HepG2 (cell line): ENCODE measurements around the gene TSNAX. TPM values are rescaled to one million over a fixed set of nuclear protein-coding genes. Genes with fewer than 3 reads are reported as not detected.

ENCODE experiments used
- ATAC-seq: fragments of 200-7000 bp; cut with Tn5 transposase; 3 replicates; pipeline ENCODE4 v1.9.1; 2020; ENCODE audit warnings: mild to moderate bottlenecking, moderate library complexity
- BruUV-seq: library from RNA; stranded (reverse); fragments of 400-500 nt; replicated peaks from 2 replicates; lab custom pipeline; 2021; lab: Mats Ljungman, UMichigan
- CTCF ChIA-PET: fragments of 300-600 bp; formaldehyde crosslinking; extraction: SDS; loops from one replicate; lab custom pipeline; 2021; ENCODE audit warnings: low total read pairs, inconsistent platforms, low intra/inter-chr PET ratio; lab: Yijun Ruan, JAX
- POLR2A ChIA-PET: fragments of 350-600 bp; sonication (Branson Sonifier 250); formaldehyde crosslinking; loops from one replicate; lab custom pipeline; 2020; ENCODE audit warnings: antibody characterized with exemption, inconsistent platforms; lab: Yijun Ruan, JAX
- DNase-seq: peaks from one replicate; pipeline ENCODE4 v3.0.0-alpha.2; 2015; ENCODE audit warnings: low spot score
- FAIRE-seq: peaks from 3 replicates; lab custom pipeline; 2011; peaks lifted over from hg19 to GRCh38; lab: Jason Lieb, UNC
- H2AFZ ChIP-seq: one replicate; pipeline ENCODE4 v1.6.1; 2011; ENCODE audit warnings: low read length, inconsistent platforms
- H3K27ac ChIP-seq: fragments of 300-600 bp; 3 replicates; pipeline ENCODE4 v1.8.0; 2011; ENCODE audit warnings: mixed run types, mild to moderate bottlenecking, mixed read lengths, low read length, inconsistent platforms; ENCODE audit not compliant: insufficient read depth; ENCODE audit errors: extremely low read length
- H3K27me3 ChIP-seq, 2 experiments: fragments of 200-600 bp in 1 of 2; 2 replicates in 1 of 2; 3 replicates in 1 of 2; pipeline versions ENCODE4 v1.6.0 to v1.8.0; 2011; ENCODE audit warnings: low read length in 2 of 2, mild to moderate bottlenecking in 2 of 2, moderate library complexity in 2 of 2, inconsistent platforms in 1 of 2; ENCODE audit not compliant: insufficient read depth in 2 of 2, control insufficient read depth in 1 of 2
- H3K36me3 ChIP-seq, 2 experiments: fragments of 200-600 bp in 1 of 2; replicated peaks in 1 of 2; 2 replicates in 1 of 2; 3 replicates in 1 of 2; pipeline versions ENCODE4 v1.5.1 to v1.8.0; 2011; ENCODE audit warnings: low read length in 2 of 2, inconsistent platforms in 1 of 2; ENCODE audit not compliant: insufficient read depth in 2 of 2, control insufficient read depth in 1 of 2
- H3K4me1 ChIP-seq: 2 replicates; pipeline ENCODE4 v1.5.1; 2012; ENCODE audit warnings: low read length, inconsistent platforms; ENCODE audit not compliant: insufficient read depth
- H3K4me2 ChIP-seq: 2 replicates; pipeline ENCODE4 v1.6.0; 2011; ENCODE audit warnings: low read depth, low read length, inconsistent platforms
- H3K4me3 ChIP-seq, 3 experiments: fragments of 200-600 bp in 1 of 3; sonication (generic), shearing (Covaris generic) in 1 of 3; replicated peaks in 1 of 3; 2 replicates each; pipeline ENCODE4 v1.5.1; 2011 to 2016; ENCODE audit warnings: low read length in 3 of 3, inconsistent platforms in 2 of 3, low read depth in 2 of 3, mild to moderate bottlenecking in 2 of 3, control low read depth in 1 of 3, mixed read lengths in 1 of 3; ENCODE audit not compliant: insufficient read depth in 1 of 3
- H3K79me2 ChIP-seq: one replicate; pipeline ENCODE4 v1.6.1; 2011; ENCODE audit warnings: low read length, inconsistent platforms; ENCODE audit not compliant: insufficient read depth
- H3K9ac ChIP-seq: 2 replicates; pipeline ENCODE4 v1.6.0; 2011; ENCODE audit warnings: mild to moderate bottlenecking, low read depth, low read length, inconsistent platforms; ENCODE audit not compliant: insufficient read depth
- H3K9me3 ChIP-seq: 2 replicates; pipeline ENCODE4 v1.5.1; 2012; ENCODE audit warnings: mild to moderate bottlenecking, low read length
- H4K20me1 ChIP-seq: 2 replicates; pipeline ENCODE4 v1.6.0; 2011; ENCODE audit warnings: inconsistent platforms, mild to moderate bottlenecking, low read length, moderate library complexity; ENCODE audit not compliant: insufficient read depth
- KAT8 ChIP-seq: IDR thresholded peaks from 2 replicates; pipeline ENCODE4 v1.6.1; 2016; ENCODE audit warnings: missing genetic modification reagents, missing compliant biosample characterization
- SIN3A ChIP-seq: IDR thresholded peaks from 2 replicates; pipeline ENCODE4 v1.6.1; 2011; ENCODE audit warnings: low read depth, mild to moderate bottlenecking, control low read depth, low read length, borderline replicate concordance
- ZNF513 ChIP-seq: sonication (generic); formaldehyde crosslinking; conservative IDR thresholded peaks from 2 replicates; pipeline ENCODE4 v1.5.0; 2020; ENCODE audit warnings: missing genetic modification reagents
- ZNF558 ChIP-seq: sonication (generic); formaldehyde crosslinking; IDR thresholded peaks from 2 replicates; pipeline ENCODE4 v1.9.0; 2022; ENCODE audit warnings: mild to moderate bottlenecking, missing genetic modification reagents, borderline replicate concordance
- ZNF775 ChIP-seq: sonication (generic); formaldehyde crosslinking; IDR thresholded peaks from 2 replicates; pipeline ENCODE4 v1.4.0; 2020; ENCODE audit warnings: missing genetic modification reagents, mild to moderate bottlenecking, moderate library complexity, borderline replicate concordance
- ZNF800 ChIP-seq: sonication (generic); formaldehyde crosslinking; IDR thresholded peaks from 2 replicates; pipeline ENCODE4 v1.4.0; 2020; ENCODE audit warnings: missing genetic modification reagents
- WGBS: methylation state at CpG from one replicate; pipeline ENCODE4 v1.1.6; 2017; ENCODE audit warnings: low lambda C conversion rate; 5-methylcytosine and 5-hydroxymethylcytosine counted together
- in situ Hi-C: cut with HindIII; loops from 2 replicates; pipeline ENCODE4 v1.10.0; 2017; ENCODE audit warnings: low pct_unique_long_range_greater_than_20kb; ENCODE audit not compliant: extremely low pct_ligation_motif_present
- intact Hi-C: fragments of 100-400 bp; cut with micrococcal nuclease; formaldehyde crosslinking; loops from one replicate; pipeline ENCODE4 v1.10.0; 2022; ENCODE audit not compliant: unreplicated experiment
- polyA plus RNA-seq, 8 experiments: library from polyadenylated mRNA; depleted of rRNA in 3 of 8; stranded (reverse) in 7 of 8; unstranded in 1 of 8; fragments of >200 nt; fragmentation: Illumina TruSeq in 4 of 8; extraction: Trizol in 4 of 8; gene quantifications; 2 replicates each; pipeline versions ENCODE4 v1.2.1 to v1.2.3, GENCODE V29; 2011 to 2016; ENCODE audit warnings: low read depth in 4 of 8, missing spikeins in 1 of 8, mixed read lengths in 1 of 8; ENCODE audit not compliant: insufficient read depth in 1 of 8
- total RNA-seq, 5 experiments: library from RNA; depleted of rRNA; stranded (reverse); fragments of >200 nt; fragmentation: Illumina TruSeq; extraction: Trizol; gene quantifications; 2 replicates each; pipeline ENCODE4 v1.2.3, GENCODE V29; 2016; ENCODE audit warnings: low read depth in 1 of 5

TSNAX gene
- total and polyA plus RNA-seq, 2 of the 13 experiments (the other 11 are each of a cell fraction or from before 2014, with no cell fraction given), result 13.2 to 46.2 TPM

GRCh38 chr1:231557411-231557810, 28.9 kb downstream of the TSNAX start:
- TF ChIP-seq ZNF775 (CRISPR knock-in tag), result no peak
- TF ChIP-seq ZNF558, result no peak
- TF ChIP-seq KAT8 (CRISPR knock-in tag), result no peak
- no peak for TF ChIP-seq ZNF513
- no peak for TF ChIP-seq ZNF800
- TF ChIP-seq SIN3A, result no peak
- Histone ChIP-seq H3K9me3 (no peaks in the 10 kb centered on the region), H3K27ac (no peak overlapping the region), H3K27me3 (no peaks in the 10 kb centered on the region), H3K4me1 (peaks cover 10% of the 10 kb centered on the region), H3K36me3 (peaks cover 0 to 8% of the 10 kb centered on the region in 2 experiments; a peak in 2 of 5 replicates), H4K20me1 (no peaks in the 10 kb centered on the region; the same call in 1 of the 2 replicates), H3K79me2 (peaks cover 16% of the 10 kb centered on the region), H3K4me3 (no peak overlapping the region), H3K9ac (no peak overlapping the region), H3K4me2 (no peak overlapping the region), H2AFZ (no peak overlapping the region)
- POLR2A ChIA-PET, result no interaction called here
- BruUV-seq, result no TSS peak
- intact Hi-C loops (no loop called here), in situ Hi-C loops (no loop called here)
- 94% methylated on average over 1 of the region's 1 CpG for WGBS
- no peak for DNase-seq
- CTCF ChIA-PET, result no interaction called here
- no peak for ATAC-seq
- no peak for FAIRE-seq
